ENCODE measurements around the gene CEMIP. TPM values are rescaled to one million over a fixed set of nuclear protein-coding genes. Genes with fewer than 3 reads are reported as not detected.

CEMIP gene
- total RNA-seq, 1 experiment from 2014 or later, result 3.1 TPM

DNA sequence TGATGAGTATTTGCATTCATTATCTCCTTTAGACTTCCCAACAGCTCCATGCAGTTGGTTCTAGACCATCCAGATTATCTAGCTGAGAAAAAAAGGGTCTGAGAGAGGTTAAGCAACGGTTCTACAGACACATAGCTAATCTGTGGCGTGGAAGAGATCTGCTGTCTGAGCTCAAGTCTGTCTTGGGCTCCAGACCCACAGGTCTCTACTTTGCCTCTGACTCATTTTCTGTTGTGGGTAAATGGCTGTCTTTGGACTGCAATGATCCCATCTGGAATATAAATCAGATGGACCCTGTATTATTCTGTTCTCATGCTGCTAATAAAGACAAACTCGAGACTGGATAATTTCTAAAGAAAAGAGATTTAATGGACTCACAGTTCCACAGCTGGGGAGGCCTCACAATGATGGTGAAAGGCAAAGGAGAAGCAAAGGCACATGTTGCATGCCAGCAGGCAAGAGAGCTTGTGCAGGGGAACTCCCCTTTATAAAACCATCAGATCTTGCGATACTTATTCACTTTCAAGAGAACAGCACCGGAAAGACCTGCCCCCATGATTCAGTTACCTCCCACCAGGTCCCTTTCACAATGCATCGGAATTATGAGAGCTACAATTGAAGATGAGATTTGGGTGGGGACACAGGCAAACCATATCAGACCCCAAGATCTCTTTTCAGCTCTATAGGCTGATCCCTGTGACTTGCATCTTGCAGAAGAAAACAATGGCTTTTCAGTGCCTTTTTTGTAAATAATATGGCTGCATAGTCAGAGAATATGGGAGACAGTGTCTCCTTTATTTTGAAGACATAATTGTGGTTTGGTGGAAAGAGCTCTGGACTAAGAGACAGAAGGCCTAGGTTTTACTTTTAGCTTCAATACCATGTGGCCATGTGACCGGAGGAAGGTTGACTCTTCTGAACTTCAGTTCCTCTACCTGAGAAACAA, 24.7 kb downstream of the CEMIP start:
- Histone ChIP-seq H3K4me3 (ENCODE audit: low read length) (no peak overlapping the region), H3K4me1 (ENCODE audit: insufficient read depth, low read length) (peaks cover 49% of the 10 kb centered on the region), H3K27ac (ENCODE audit: low read length) (peak overlapping the region; percentile 92), H3K9me2 (replicated peaks; ENCODE audit: low read length) (0 out of 2 replicates have a peak, but pooled peaks cover 2% of the 10 kb centered on the region), H3K27me3 (ENCODE audit: low read length) (no peaks in the 10 kb centered on the region), H3K79me2 (ENCODE audit: low read length) (no peaks in the 10 kb centered on the region), H3F3A (ENCODE audit: low read length, unreplicated experiment) (peaks cover 9% of the 10 kb centered on the region), H4K20me1 (ENCODE audit: low read length) (no peaks in the 10 kb centered on the region), H3K36me3 (ENCODE audit: low read depth, low read length) (no peaks in the 10 kb centered on the region), H3K9ac (ENCODE audit: low read length) (peak overlapping the region; percentile 63; the same call in 1 of the 2 replicates), H3K4me2 (ENCODE audit: low read length) (peak overlapping the region; percentile 81; the same call in 1 of the 2 replicates), H2AFZ (ENCODE audit: low read length) (no peak overlapping the region), H3K9me3 (ENCODE audit: low read length) (no peaks in the 10 kb centered on the region)
- intact Hi-C loops (cut with micrococcal nuclease), result loop anchor here (2.0 kb wide), 1 partner anchor 39 kb away; no protein-coding TSS in a partner anchor
- TF ChIP-seq EZH2 (IDR thresholded peaks at IDR 0.05; ENCODE audit: low read length, unreplicated experiment) (no peak), CTCF (conservative IDR thresholded peaks at IDR 0.05; ENCODE audit: low read depth, low read length) (no peak), EZH2phosphoT487 (IDR thresholded peaks at IDR 0.05; ENCODE audit: borderline replicate concordance, low read length) (no peak)
- CTCF ChIA-PET, result no interaction called here
- POLR2A ChIA-PET (ENCODE audit: unreplicated experiment), result no interaction called here
- no peak for ATAC-seq
- DNase-seq, result no peak
- BruUV-seq (replicated peaks), result no TSS peak

DNA sequence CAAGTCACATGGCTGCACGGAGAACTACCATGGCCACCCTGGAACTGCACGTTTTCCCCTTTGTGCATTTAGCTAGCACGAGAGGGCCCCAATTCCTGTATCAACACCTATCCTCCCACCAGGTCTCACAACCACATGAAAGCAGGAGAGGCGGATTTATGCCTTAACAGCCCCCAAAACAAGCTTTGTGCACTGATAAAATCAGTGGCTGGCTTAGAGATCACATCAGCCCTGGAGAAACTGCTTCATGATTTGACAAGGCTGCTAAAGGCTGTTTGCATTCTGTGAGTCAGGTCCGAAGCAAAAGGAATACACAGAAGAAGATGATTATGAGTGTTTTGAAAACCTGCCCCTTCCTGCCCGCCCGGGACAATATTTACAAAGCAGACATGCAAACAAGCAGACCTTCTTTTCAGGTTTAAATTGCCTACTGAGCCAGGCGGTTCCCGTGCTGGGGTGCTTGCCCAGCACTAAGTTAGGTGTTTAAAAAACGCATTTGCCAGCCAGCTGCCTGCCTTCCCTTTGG, 25.9 kb downstream of the CEMIP start:
- ATAC-seq (peak; percentile 78), DNase-seq (peak; percentile 85)
- CTCF ChIA-PET, result interaction anchor here (0.9 kb wide), 1 partner anchor 26 kb away, joined by 4 read pairs; the partner anchor contains the start of gene CEMIP
- H3K9ac ChIP-seq (ENCODE audit: low read length), result peak overlapping the region; percentile 63
- peak overlapping the region; percentile 36 for H2AFZ ChIP-seq (ENCODE audit: low read length)
- H4K20me1 ChIP-seq (ENCODE audit: low read length), result no peaks in the 10 kb centered on the region
- peak overlapping the region; percentile 92 for H3K27ac ChIP-seq (ENCODE audit: low read length)
- POLR2A ChIA-PET (ENCODE audit: unreplicated experiment), result interaction anchor here (0.6 kb wide), 2 partner anchors 72 to 158 kb away, joined by 3 read pairs; no protein-coding TSS in a partner anchor
- BruUV-seq (replicated peaks), result no TSS peak
- H3K4me2 ChIP-seq (ENCODE audit: low read length), result peak overlapping the region; percentile 81
- TF ChIP-seq EZH2phosphoT487 (IDR thresholded peaks at IDR 0.05; ENCODE audit: borderline replicate concordance, low read length) (peak; percentile 68), CTCF (conservative IDR thresholded peaks at IDR 0.05; ENCODE audit: low read depth, low read length) (no peak), EZH2 (IDR thresholded peaks at IDR 0.05; ENCODE audit: low read length, unreplicated experiment) (no peak)
- no peaks in the 10 kb centered on the region for H3K27me3 ChIP-seq (ENCODE audit: low read length)
- intact Hi-C loops (cut with micrococcal nuclease), result loop anchor here (1.0 to 2.0 kb wide), 3 partner anchors 25 to 47 kb away; no protein-coding TSS in a partner anchor
- H3K4me3 ChIP-seq (ENCODE audit: low read length), result peak overlapping the region; percentile 9; the same call in 1 of the 2 replicates
- peaks cover 9% of the 10 kb centered on the region for H3F3A ChIP-seq (ENCODE audit: low read length, unreplicated experiment)
- H3K4me1 ChIP-seq (ENCODE audit: insufficient read depth, low read length), result peaks cover 54% of the 10 kb centered on the region
- H3K36me3 ChIP-seq (ENCODE audit: low read depth, low read length), result no peaks in the 10 kb centered on the region
- 0 out of 2 replicates have a peak, but pooled peaks cover 2% of the 10 kb centered on the region for H3K9me2 ChIP-seq (replicated peaks; ENCODE audit: low read length)
- H3K79me2 ChIP-seq (ENCODE audit: low read length), result no peaks in the 10 kb centered on the region
- H3K9me3 ChIP-seq (ENCODE audit: low read length), result no peaks in the 10 kb centered on the region

All from PC-3 (cell line).